Measurements from ENCODE around the gene MRAP.
"Not testable (repeated sequence)": the region's sequence is repeated elsewhere in the genome, so short reads cannot be mapped to it uniquely, and the experiment has no call there.

MRAP gene

GRCh38 chr21:32298658-32299081 is at the start of gene MRAP:
Gene MRAP, plus strand, starts transcription at chr21:32298855. Its CDS starts 117 bp downstream, at chr21:32298972.
- DNase-seq (ENCODE audit: low spot score), result no peak

- DNase-seq (ENCODE audit: low spot score), result no peak
Observed at GRCh38 chr21:32249511-32250280, 49.0 kb upstream of the MRAP start.

DNA sequence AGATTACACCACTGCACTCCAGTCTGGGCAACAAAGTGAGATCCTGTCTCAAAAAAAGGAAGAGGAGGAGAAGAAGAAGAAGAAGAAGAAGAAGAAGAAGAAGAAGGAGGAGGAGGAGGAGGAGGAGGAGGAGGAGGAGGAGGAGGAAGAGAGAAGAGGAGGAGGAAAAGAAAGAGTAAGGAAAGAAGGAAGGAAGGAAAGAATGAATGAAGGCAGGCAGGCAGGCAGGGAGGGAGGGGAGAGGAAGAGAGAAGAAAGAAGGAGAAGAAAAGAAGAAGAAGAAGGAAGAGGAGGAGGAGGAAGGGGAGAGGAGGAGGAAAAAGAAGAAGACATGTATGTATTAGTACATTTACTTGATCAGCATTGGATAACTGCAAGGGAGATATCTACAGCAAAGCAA is 46.5 kb upstream of the MRAP start:
- DNase-seq (ENCODE audit: low spot score), result no peak

DNA sequence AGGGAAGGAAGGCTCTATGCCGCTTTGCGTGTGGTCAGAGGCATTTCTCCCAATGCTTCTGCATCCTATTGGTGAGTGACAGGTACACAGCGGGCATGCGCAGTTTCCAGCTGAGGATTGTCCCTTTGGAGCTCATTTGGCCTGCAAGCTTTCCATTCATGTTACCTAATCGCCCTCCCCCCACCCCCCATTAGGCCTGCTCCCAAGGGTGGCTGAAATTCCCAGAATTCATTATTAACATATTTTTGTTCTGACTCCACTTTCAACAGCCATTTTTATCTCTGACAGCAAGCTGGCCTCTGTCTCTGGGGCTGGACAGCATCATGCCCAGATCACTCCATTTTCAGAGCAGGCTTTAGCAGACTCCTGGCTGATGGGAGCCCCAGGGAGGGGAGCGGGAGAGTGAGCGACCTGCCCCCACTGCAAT is 45.4 kb upstream of the MRAP start:
- no peak for DNase-seq (ENCODE audit: low spot score)

- DNase-seq (ENCODE audit: low spot score), result no peak
Observed at GRCh38 chr21:32256251-32256650, 42.4 kb upstream of the MRAP start.

- DNase-seq (ENCODE audit: low spot score), result peak; percentile 84
Observed at GRCh38 chr21:32256873-32257620, 41.6 kb upstream of the MRAP start.

GRCh38 chr21:32257962-32258785 is 40.5 kb upstream of the MRAP start:
- DNase-seq (ENCODE audit: low spot score), result peak; percentile 81

GRCh38 chr21:32258786-32259048 is 39.9 kb upstream of the MRAP start:
- not testable (repeated sequence) for DNase-seq (ENCODE audit: low spot score)

GRCh38 chr21:32260130-32260529 is 38.5 kb upstream of the MRAP start:
- no peak for DNase-seq (ENCODE audit: low spot score)

GRCh38 chr21:32261929-32262328 is 36.7 kb upstream of the MRAP start:
- no peak for DNase-seq (ENCODE audit: low spot score)

DNA sequence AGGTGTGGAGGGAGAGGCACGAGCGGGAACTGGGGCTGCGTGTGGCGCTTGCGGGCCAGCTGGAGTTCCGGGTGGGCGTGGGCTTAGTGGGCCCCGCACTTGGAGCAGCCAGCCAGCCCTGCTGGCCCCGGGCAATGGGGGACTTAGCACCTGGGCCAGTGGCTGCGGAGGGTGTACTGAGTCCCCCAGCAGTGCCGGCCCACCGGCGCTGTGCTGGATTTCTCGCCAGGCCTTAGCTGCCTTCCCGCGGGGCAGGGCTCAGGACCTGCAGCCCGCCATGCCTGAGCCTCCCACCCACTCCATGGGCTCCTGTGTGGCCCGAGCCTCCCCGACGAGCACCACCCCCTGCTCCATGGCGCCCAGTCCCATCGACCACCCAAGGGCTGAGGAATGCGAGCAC is 33.3 kb upstream of the MRAP start:
- DNase-seq (ENCODE audit: low spot score), result not testable (repeated sequence)

- DNase-seq (ENCODE audit: low spot score), result no peak
Observed at GRCh38 chr21:32270748-32271147, 27.9 kb upstream of the MRAP start.

- DNase-seq (ENCODE audit: low spot score), result no peak
Observed at GRCh38 chr21:32276671-32277070, 22.0 kb upstream of the MRAP start.

- DNase-seq (ENCODE audit: low spot score), result no peak
Observed at GRCh38 chr21:32278103-32278502, 20.6 kb upstream of the MRAP start.

DNA sequence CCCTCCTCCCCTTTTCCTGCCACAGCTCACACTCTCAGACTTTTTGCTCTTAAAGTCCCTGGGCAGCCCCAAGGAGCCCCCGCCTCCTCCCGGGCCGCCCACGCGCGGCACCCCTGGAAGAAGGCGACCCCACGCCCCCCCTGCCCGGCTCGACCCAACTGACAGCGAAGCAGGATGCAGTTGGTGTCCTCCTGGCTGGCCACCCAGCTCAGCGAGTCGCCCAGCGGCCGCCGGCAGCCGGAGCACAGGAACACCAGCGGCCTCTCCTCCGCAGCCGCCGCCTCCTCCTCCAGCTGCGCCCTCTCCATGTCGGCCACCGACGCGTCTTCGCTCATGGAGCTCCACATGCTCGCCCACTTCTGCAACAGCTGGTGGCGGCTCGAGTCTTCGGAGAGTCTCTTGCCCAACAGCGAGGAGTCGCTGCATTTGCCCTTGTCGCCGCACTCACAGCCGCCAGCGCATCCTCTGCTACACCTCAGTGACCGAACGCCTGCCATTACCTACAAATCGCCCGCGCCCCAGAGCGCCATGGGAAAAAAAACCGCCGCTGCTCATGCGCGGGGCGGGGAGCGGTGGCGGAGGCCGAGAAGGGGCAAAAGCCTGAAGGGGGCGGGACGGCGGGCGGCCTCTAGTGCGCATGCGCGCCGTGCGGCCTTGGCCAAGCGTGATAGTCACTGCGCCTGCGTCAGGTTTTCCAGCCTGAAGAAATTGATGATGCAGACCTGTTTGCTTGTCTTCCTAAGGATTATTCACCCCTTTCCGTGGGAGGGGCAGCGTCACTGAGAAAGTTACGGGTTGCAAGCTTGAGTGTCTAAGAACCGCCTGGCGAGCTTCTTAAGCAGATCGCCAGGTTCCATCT is 19.9 kb upstream of the MRAP start, which contains the start of gene MIS18A:
Gene MIS18A (minus strand): TSS at position 532 of the 859 bp plus-strand sequence. CDS start 35 bp downstream, at position 497.
- peak; percentile 98 for DNase-seq (ENCODE audit: low spot score)

DNA sequence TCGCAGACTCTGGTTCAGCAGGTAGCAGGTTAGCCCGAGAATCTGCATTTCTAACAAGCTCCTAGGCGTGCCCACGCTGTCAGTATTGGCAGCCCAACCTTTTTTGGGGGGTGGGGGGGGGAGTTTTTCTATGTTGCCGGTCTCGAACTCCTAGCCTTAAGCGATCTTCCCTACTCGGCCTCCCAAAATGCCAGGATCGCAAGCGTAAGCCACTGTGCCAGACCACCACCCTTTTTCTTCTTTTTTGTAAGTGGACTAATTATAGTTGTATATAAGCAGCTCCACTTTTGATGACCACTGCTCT is 19.3 kb upstream of the MRAP start:
- DNase-seq (ENCODE audit: low spot score), result no peak

DNA sequence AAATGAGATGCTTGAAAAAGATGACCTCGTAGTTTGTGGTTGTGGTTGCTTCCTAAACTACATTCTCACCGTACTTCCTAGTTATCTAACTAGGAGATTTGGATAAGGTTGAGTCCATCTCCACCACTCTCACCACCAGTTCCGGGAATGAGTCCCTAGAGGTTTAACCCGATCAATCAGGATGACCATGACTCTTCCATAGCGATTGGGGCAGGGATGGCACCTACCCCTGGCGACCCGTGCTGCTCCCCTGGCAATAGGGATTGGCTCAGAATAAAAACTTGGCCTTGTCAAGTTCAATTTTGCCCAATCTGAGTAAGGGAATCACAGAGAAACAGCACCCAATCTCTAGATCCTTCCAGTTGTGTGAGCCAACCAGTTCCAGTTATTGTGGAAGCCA is 17.1 kb upstream of the MRAP start:
- DNase-seq (ENCODE audit: low spot score), result no peak

GRCh38 chr21:32282992-32283391 is 15.7 kb upstream of the MRAP start:
- no peak for DNase-seq (ENCODE audit: low spot score)

- no peak for DNase-seq (ENCODE audit: low spot score)
Observed at GRCh38 chr21:32285476-32285875, 13.2 kb upstream of the MRAP start.

DNA sequence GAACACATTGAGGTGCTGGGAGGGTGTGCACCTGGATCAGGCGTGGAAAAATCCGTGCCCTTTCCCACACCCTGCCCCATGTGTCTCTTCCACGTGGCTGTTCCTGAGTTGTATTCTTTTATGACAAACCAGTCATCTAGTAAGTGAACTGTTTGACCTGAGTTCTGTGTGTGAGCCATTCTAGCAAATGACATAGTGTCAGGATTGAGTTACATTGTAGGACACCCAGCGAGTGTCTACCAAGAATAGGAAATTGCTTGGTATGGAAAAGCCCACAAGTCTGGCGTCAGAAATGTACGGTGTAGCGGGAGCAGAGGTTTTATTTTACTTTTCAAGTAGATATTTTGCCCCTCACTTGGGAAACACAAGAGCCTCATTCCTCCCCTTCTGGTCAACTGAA is 1.2 kb upstream of the MRAP start:
- DNase-seq (ENCODE audit: low spot score), result no peak

- no peak for DNase-seq (ENCODE audit: low spot score)
Observed at GRCh38 chr21:32298148-32298559, 501 bp upstream of the MRAP start.

GRCh38 chr21:32299695-32300094 is 1.0 kb downstream of the MRAP start:
- no peak for DNase-seq (ENCODE audit: low spot score)

Data from left forelimb (tissue), 1 donor.